ENCODE results near the gene TMEM273.

Gene TMEM273

DNA sequence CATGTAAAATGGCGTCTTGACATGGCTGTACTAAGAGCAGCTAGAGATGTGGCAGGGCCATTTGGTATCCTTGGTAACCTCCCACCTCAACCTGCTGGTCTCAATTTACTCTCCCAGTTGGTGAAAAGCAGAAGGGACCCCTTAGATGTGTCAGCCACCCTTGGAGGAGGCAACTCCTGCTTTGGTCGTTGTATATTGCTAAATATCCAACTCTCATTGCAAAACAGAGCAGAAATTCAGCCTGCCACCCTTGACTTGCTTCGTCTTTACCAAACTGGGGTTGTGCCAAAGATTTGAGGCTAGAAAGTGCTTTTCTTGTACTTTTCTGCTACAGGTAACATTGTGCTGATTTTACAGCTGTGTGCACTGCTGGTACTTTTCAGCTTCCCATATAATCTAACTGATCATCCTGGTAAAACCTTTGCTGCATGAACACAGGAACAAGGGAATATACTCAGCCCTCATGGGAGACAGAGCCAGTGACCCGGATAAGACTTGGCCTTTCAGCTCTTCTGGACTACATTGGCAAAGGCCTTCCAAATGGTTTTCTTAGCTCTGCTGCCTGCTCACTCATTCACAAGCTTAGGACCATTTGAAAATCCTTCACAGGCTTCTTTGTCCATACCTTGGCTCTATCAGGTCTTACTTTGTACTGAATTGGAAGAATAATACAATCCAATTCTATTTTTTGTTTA, 70.7 kb downstream of the TMEM273 start:
- DNase-seq = no peak

DNA sequence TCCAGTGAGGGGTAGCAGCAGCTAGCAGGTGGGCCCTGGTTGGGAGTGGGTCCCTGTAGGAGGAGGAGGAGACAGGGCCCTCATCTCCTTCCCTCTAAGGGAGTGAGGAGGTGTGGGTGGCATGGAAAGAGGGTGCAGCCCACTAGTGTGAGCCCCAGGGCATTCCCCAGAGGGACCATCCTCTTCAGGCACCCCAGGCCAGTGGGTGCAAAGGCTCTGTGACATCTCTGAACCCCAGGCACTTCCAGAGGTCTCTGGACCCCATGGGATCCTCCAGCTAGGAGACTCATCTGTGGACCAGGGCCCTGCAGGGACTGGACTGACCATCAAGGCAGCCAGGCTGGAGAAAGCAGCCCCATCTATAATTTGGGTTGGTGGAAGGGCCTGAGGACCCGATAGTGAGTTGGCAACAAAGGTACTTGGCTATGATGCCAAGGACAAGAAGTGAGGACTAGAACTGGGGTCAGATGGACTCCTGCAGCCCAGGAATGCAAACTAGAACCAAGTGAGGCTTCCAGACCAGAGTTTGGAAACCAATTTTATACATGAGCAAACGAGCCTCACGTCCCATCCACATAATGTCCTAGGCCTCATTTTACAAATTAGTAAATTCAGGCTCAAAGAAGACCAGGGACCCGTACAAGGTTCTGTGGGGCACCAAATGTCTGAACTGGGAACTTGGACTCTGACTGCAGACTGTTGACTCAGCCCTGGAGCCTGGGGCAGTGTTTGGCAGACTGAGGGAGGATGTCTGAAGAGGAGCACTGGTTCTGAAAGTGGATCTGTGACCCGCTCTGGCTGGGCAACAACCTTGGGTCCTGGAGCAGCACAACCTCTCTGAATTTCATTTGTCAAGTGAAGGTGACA, 71.4 kb downstream of the TMEM273 start:
- no peak for DNase-seq

DNA sequence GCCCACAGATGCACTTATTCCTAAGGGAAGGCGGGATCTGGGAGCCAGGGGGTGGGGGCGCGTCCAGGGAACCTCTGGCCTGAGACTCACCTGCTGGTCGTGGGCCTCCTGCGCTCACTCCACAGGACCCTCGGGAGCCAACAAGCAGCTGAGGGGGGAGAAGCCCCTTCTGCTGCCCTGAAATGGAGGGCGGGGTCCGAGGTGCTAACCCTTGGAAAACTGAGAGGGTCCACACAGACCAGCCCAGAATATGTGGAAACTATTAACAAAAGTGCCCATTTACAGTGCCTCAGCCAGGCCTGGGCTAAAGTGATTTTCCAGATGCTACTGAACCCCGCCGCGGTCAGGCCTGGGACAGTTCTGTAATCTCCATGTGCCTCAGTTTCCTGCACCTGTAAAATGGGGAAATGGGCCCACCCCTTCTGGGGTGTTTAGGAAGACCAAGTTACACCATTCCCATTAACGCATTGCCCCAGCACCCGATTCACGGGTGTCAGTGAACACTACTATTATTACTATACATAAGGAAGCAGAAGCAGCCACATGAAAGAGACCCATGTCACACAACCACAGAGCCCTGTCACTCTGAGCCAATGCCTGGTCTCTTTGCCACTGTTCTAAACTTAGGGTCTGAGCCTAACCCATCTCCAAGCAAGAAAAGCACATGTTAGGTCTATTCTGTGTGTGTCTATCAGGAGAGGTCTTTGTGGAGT, 72.2 kb downstream of the TMEM273 start:
- DNase-seq = no peak

DNA sequence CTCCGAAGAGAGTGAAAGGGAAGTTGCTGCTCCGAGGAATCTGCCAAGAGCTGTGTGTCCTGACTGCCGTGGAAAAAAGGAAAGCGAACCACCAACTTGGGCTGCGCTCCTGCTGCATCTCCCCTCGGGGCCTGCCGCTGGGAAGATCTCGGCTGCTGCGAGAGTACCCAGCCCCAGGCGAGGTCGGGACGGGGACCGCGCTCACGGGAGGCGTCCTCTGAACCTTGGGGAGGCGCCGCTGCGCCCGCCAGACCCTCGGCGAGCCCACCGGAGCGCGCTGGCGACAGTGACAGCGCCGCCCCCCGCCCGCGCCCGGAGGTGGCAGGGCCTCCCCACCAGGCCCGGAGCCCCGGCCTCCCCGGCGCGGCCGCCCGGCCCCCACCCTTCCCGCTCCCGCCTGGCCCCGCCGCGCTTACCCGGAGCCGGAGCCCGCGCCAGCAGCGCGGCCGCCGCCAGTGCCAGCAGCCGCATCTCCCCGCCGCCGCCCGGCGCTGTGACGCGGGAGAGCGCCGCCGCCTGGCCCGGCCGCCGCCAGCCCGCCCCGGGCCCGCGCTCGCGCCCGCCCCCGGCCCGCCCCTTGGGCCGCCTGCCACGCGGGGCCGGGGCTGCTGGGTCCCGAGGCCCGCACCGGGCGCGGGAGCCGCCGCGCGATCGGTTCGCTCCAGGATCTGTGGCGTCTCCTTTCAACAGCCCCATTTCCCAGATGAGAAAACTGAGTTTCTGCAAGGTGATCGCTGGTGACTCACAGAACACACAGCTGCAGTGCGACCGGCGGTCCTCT, 73.0 kb downstream of the TMEM273 start, which contains the start of gene VSTM4:
Gene VSTM4, minus strand, starts transcription at position 508 of the 781 bp plus-strand sequence. Its CDS starts 37 bp downstream, at position 471.
- DNase-seq = peak in 34 of 56 donors; percentile 14 to 69 (median 44)

DNA sequence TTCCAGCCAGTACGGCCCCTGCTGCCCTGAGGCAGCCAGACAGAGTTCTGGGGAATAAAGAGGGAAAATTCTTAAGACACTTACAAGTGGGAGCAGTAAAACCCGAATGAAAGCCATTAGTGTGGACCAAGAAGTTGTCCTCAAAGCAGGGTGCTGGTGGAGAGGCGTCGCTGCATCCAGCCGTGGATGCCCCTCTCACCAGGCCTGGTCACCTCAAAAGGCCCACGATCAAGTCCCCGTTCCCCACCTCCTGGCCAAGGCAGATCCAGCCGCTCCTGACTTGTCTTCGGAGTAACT, 73.5 kb downstream of the TMEM273 start:
- DNase-seq = peak in 2 of 56 donors; percentile 9 to 39

DNA sequence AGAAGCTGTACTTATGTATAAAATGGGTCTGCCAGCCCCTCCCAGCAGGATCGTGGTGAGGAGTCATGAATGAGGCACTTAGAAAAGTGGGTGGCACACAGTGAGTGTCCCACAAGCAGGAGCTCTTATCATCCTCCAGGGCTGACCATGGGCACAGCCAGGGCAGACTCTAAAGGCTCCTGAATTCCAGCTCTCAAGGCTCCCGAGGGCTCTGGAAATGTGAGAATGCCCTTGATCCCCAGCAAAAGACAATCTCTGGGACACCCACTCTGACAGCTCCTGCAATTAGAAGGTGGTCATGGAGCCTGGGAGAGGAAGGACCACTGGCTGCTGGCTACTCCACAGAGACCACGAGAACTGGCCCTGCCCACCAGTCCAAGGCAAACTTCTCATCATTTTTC, 74.5 kb downstream of the TMEM273 start:
- no peak for DNase-seq

DNA sequence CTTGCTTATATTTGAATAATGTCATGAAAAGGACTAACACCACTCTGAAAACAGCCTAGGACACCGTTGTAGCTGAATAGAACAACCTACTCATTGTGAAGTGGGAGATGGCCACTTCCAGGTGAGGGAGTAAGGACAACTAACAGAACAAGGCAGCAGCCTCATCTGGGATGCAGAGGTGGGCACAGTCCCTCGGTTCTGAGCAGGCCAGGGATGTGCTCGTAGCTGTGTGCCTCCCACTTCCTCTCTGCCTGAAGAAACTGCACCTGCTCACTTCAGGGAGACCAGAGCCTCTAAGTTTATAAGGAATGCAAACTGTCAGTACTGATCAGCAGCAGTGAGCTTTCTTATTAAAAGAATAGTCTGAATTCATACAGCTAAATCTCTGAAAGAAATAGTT, 75.3 kb downstream of the TMEM273 start:
- DNase-seq = no peak

DNA sequence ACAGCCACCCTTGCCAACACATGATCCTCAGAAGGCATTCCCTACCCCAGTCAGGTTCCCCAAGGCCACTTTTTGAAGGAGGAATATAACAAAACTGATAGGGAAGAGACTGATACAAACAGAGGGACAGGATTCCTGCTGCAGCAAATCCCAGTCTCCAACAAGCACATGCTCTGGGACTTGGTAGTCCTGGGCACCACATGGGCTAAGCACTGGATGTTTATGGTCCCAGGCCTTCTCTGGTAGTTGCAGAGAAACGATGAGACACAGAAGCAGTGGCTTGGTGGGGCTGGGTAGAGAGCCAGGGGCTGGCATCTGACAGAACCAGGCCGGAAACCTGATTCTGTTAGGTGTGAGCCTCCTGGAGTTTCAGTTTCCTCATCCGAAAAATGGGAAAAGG, 76.1 kb downstream of the TMEM273 start:
- DNase-seq = no peak

DNA sequence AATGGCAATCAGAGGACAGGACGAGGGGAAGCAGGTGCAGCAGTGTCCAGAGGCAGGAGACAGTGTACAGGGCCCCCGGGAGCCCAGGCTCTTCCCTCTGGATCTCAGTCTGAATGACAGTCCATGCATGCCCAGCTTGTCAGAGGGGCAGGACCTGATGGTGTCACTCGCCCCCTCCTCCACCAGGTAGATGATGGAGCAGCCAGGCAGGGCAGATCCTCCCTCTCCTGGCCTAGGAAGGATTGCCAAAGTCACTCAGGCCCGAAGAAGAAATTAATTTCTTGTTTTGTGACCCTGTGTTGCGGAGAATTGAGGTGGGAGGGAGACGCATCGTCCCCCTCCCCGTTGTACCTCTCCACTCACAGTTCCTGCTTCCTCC, 76.9 kb downstream of the TMEM273 start:
- DNase-seq = no peak

DNA sequence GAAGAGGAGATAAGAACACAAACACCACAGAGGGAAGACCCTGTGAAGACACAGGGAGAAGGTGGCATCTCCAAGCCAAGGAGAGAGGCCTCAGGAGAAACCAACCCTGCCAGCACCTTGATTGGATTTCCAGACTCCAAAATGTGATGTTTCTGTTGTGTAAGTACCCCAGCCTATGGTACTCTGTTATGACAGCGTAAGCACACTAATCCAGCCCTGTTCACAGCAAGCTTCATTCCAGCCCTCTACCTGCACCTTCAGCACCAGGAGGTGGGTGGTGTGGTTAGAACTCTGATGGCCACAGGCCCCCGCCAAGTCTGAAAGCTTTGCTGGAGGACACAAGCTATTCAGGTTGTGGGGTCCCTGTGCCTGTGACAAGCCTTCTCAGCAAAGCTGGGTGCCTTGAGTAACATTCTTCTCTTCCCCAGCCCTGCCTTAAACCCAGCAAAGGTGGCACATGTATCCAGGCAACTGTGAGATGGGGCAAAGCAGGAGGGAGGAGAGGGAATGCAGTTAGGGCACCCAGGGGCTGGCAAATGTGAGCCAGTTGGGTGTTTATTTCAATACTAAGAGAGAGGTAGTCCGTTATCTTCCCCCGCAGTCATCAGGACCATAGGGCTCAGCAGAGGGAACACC, 77.4 kb downstream of the TMEM273 start:
- DNase-seq = no peak

DNA sequence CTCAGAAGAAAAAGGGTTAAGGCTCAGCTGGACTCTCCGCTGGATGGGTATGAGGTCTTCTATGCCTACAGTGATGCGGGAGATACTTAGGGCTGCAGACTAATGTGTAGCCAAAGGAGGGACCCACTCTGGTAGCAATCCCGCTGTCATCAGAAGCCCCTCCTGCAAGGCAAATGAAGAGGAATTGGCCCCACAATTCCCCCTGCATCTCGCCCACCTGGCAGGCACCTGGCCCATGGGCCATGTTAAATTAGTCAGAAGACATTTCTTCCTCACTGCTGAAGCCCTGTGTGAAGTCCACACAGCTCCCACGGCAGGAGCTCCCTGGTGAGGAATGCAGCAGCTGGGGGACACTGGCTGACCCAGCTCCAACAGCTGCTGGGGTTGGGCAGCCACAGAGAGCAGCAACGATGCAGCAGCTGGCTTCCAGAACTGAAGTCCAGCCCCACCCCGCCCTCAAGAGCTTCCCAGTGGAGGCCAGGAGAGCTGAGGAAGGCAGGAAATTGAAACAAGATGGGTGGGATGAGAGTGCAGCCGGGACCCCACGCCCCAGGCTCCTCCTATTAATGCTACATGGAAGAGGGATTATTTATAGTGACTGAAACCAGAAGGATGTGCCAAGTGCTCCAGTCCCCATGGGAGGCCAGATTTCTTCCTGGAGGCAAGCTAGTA, 78.4 kb downstream of the TMEM273 start:
- DNase-seq = peak in 5 of 56 donors; percentile 13 to 28 (median 19)

DNA sequence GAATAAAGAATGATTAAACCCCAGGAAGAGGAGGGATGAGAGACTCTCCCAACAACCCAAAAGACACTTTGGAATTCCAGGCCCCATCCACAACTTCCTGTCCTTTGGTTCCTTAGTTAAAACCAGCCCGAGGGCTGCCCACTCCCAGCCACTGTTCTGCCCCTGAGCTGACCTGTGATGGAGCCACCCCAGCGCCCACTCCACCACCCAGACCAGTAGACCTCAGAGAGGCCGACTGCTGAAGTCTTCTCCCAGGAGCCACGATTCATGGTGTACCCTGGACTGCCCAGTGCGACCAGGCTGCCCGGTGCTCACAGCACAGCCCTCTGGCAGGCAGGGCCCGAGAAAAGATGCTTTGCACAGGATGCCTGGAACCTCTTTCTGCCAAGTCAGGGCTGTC, 79.5 kb downstream of the TMEM273 start:
- DNase-seq = no peak

DNA sequence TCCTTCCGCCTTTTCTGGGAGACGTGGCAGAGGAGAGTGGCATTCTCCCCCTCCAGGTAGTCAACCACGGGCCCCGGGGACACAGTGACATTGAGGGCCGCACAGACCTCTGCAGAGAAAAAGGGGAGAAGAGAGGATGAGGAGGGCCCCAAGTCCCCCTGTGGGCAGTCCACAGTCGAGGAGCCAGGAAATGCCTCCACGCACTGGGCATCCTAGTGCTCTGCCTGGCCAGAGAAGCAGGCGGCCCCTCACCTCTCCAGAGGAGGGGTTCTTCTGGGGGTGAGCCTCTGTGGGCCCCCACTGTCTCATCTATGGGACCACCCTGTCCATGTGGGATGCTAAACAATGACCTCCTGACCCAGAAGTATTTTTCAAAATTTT, 80.3 kb downstream of the TMEM273 start:
- no peak for DNase-seq

DNA sequence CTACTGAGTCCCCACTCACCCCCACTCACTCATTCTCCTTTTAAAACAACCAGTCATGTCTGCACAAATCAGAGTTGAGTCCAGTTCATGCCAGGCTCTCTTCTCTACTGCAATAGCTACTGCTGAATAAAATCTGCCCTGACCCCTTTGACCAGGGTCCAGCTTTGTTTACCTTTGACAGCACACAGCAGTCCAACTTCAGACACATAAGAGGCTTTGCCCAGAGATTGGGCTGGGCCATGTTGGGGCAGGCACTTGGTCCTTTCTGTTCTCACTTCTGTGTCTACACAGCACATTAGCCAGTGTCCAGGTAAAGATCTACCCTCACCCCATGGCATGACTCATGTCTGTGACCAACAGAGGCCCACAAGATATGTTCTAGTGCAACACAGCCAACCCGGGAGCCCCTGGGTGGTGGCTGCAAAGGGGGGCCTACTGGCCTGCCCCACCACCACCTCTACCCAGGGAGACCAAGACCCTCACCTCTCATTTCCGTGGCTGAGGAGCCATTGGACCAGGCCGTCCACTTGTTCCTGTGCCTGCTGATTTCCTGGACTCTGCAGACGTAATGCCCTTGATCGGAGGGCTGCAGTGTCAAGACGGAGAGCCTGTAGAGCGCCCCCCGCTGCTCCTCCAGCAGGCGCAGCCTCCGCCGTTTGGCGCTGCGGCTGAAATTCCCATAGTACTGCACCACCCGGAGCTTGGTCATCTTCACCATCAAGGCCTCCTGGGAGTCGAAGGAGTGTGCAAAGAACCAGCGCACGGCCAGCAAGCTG, 80.9 kb downstream of the TMEM273 start:
- DNase-seq = no peak

DNA sequence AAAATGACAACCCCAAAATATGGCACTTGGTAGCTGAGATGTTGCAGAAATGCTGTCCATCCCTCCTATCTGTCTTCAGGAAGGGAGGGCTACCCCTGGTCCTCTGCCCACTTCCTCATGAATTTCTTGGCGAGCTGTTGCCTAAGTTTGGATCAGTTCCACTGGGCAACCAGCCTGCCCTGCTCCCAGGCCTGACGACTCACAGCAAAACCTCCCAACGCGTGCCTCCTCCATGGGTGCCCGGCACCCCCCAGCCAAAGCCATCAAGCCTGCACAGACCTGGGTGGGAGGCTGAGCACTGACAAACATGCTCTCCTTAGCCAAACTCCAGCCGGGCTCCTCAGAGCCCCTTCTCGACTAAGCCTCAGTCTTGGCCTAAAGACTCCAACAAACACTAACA, 81.7 kb downstream of the TMEM273 start:
- peak in 25 of 56 donors; percentile 12 to 69 (median 39) for DNase-seq

DNA sequence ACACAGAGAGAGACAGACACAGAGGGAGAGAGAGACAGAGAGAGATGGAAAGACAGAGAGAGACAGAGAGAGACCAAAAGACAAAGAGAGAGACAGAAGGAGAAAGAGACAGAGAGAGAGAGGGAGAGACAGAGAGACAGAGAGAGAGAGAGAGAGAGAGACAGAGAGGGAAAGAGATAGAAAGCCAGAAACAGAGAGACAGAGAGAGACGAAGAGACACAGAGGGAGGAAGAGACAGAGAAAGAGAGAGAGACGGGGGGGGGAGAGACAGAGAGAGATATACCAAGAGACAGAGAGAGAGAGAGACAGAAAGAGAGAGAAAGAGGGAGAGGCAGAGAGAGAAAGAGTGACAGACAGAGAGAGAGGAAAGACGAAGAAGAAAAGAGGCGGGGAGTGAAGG, 83.1 kb downstream of the TMEM273 start:
- no peak for DNase-seq
